DMS79 treated with DMSO at 0.1 percent for 48 hours (cell line): Measurements from ENCODE around the gene HTR6.
"Not testable (repeated sequence)": the region's sequence is repeated elsewhere in the genome, so short reads cannot be mapped to it uniquely, and the experiment has no call there.

Experiments
- DNase-seq: peaks from one replicate; lab custom pipeline; 2025; lab: John Stamatoyannopoulos, UW

Gene HTR6

DNA sequence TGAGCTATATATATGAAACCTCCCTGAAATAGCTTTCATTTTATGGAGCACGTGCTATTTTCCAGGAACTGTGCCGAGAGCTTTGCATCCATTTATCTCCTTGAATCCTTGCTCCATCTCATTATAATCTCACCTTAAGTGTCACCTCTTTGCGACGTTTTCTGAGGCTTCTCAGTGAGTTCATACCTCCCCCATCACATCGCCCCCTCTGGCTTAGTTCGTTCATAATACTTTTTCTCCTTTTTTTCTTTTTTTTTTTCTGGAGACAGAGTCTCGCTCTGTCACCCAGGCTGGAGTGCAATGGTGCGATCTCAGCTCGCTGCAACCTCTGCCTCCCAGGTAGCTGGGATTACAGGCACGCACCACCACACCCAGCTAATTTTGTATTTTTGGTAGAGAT lies 25.4 kb upstream of the HTR6 start:
- DNase-seq: not testable (repeated sequence)

DNA sequence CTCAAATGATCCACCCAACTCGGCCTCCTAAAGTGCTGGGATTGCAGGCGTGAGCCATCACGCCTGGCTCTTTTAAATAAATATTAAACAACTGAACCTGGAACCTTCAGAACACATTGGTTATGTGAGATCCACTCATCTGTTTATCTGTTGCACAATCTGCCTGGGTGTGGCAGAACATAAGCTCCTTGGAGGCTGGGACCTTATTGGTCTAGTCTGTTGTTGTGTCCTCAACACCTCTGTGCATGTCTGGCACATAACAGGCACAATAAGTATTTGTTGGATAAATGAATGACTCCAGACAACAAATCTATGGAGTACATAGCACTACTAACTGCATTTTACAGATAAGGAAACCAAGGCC lies 24.7 kb upstream of the HTR6 start:
- DNase-seq: no peak

DNA sequence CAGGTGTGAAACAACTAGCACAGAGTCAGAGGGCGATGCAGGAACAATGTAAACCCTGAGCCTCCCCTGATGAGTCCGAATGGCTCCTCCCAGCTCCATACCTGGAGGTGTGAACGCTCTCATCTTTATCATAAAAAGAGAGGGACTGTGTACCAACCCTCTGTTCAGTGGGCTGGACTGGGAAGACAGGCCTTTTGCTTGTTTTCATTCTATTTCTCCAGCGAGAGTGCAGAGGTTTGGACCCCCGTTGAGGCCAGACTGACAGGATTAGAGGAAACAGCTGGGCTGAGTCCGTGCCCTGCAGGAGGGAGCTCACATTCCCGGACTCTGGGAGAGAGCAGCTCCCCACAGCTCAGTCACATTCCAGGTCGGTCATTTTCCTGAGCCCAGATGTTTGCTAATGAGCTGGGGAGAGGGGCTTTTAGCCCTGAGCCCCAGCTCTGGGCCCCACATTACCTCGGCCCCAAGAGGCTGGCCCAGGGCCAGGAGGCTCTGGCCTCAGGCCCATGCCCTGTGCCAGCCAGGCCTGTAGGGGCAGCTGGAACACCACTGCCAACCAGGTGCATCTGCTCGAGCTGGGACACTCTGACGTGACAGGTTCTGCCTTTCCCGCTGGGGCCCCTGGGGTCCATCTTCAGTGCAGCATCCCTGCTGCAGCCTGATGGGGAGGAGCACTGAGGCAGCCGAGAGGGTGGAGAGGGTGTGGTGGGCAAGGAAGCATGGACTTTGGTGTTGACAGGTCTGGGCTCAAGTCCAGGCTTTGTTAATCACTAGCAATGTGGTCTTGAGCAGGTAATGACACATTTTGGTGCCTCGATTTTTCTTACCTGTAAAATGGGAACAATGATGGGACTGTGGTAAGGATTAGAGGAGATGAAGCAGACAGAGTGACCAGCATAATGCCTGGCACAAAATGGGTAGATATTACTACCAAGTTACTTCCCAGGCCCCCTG lies 24.0 kb upstream of the HTR6 start:
- peak; percentile 58 for DNase-seq

DNA sequence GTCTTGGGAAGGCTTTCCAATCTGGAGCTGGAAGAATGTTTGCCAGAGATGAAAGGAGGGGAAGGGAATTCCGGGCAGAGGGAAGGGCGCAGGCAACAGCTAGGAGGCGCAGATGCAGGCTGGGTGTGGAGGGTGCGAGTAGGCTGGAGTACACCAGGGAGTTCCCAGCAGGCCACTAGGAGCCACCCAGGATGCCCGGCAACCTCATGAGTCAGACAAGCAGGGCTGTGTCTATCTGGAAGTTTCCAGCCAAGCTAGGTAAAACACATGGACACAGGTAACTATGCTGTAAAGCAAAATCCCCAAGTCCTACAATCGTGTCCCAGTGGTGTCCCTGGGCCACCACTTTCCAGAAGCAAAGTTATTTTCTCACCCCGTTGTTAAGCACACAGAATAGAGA lies 21.6 kb upstream of the HTR6 start:
- DNase-seq: no peak

DNA sequence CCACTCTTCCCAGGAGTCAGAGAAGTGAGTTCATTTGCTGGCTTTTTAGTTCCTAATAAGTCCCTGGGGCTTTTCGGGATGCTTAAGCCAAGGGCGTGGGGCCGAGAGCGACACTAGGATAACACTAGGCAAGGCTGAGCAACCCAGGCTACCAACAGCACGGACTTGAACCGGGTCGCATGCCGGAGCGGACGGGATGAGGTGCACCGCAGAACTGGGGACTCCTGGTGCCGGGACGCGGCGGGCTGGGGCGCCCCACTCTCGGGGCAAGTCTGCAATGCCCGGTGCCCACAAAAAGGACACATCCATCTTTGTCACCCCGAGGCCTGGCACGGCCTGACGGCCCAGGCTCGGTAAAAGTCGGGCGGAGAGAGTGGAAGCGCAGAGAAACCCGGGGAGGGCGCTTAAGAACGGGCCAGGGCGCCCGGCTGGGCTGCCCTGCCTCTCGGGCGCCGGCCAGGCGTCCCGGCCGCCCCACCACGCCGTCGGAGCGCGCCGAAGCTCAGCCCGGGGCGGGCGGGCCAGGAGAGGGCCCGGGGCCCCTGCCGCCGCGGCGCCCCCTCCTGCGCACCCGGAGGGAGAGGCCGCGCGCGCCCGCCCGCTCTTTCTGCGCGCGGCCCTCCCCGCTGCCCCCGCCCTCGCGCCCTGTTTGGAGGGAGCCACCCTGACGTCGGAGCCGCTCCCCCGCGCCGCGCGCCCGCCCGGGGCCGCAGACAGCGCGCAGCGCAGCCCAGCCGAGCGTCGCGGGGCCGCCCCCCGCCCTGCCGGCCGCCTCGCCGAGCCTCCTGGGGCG lies 20.9 kb upstream of the HTR6 start, which contains the start of gene NBL1:
Gene NBL1 (plus strand): TSS at position 710 of the 793 bp plus-strand sequence. CDS start 10,720 bp downstream, outside the sequence.
- DNase-seq: no peak

DNA sequence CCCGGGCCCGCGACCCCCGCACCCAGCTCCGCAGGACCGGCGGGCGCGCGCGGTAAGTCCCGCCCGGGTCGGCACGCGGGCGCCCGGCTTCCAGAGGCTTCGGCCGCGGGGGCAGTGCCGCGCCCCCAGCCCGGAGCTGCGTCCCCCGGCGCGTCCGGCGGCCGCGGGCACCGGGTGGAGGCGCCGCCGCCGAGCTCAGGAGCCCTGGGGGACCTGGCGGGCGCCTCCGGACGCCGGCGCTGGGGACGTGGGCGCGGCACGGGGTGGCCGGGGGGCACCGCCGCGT lies 20.3 kb upstream of the HTR6 start:
- DNase-seq: no peak

DNA sequence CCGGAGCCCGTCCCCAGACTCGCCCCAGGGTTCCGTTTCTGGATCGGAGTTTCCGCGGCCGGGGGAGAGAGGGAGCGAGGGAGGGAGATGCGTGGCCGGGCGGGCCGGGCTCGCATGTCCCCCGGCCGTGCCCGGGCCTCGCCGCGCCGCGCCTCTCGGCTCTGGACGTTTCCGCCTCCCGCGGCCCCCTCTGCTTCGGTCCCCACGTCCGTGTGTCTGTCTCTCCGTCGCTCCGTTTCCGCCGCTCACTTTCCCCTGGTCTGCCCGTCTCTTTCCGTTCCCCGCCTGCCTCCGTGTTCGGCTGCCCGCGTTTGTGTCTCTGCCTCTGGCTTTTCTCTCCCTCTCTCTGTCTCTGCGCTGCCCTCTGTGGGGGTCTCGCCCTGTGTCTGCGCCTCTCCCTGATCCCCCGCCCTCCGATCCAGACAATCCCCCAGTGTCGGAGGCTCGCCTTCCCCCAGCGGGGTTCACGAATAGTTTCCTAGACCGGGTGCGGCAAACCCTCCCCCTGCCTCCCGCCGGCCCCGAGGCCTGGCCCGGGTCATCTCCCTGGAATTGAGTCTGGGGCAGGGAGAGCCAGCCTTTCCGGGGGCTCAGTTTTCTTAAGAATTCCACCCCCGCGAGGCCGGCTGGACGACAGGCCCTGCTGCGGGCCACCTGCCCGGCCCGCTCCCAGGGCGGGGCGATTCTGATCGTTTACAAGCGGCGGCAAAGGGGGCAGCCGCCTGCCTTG lies 19.8 kb upstream of the HTR6 start:
- peak; percentile 40 for DNase-seq

DNA sequence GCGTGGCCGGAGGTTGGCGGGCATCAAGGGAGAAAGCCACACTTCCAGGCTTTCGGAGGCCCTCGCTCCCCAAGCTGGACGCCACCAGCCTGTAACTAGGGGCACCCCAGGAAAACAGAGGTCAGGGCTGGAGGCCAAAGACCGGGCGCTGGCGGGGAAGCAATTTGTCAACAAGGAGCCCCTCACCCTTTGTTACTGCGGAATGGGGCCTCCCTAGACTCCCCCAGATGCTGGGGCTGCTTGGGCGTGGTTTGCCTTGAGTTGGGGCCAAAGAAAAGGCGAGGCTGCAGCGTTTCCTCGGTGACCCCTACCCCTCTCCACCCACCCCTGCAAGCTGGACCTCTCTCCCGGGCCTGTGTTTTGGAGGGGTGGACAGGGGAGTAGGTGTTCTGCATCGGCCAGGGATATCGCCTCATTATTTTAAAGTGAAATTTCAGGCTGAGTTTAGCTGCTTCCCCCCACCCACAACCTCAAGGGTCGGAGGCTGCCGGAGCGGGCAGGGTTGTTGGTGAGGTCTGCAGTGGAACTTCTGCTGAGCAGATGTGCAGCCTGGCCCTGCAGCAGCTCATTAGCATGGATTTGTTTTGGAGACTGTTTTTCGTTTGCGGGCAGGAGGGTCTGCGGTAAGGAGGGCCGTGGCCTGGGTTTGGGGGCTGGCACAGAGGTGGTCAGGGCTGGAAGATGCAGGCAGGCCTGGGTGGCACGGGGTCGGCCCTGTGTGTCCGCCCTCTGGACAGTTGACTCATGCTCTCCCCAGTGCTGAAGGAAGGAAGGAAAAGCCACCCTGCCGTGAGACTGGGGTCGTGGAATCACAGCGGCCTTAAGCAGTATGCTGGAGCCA lies 19.0 kb upstream of the HTR6 start:
- no peak for DNase-seq

DNA sequence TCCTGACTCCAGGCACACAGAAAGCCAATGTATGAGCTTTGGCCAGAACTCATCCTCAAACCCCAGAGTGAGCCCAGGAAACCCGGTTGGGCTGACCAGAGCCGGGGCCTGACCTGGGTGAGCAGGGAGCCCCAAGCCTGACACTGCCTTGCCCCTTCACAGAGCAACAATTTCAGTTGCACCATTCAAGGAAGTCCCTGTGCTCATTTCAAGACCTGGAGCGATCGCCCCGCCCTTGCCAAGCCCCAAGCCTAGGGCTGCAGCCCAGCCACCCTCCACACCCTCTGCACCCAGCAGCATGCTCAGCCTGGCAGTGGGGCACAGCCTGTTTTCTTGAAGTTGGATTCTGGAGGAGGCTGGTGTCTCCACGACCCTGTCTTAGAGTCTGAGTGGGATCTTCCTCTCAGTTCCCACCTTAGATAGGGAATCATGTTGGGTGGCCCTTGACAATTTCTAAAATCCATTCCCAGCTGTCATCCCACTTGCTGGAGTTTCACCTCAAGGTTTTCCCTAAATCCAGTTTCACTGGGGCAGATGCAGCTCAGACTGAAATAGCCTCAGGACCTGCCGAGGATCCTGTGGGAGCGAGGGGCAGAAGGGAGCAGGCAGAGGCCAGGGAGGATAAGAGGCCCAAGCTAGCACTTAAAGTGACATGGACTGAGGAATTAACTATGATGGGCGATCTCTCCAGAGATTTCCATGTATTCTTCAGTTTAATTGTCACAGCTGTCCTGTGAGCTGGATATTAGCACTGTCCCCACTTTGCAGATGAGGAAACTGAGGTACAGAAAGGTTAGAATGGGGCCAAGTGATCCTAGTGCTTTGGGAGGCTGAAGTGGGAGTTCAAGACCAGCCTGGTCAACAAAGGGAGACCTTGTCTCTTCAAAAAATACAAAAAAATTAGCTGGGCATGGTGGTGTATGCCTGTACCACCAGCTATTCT lies 18.0 kb upstream of the HTR6 start:
- DNase-seq: no peak

DNA sequence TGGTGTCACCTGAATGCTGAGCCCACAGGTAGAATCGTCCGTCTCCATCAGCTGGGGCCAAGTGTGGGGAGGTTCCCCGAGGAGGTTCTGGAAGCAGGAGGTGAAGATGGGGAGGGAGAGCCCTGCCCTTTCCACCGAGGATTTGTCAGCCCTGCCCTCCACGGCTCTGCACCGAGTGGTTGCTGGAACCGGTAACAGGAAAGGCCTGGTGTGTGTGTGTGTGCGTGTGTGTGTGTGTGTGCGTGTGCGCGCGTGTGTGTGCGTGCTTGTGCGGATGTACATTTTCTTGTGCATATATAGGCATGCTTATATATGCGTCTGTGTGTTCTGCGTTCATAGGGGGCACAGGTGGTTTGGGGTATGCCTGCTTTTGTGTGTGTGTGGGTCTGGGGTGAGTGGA lies 17.0 kb upstream of the HTR6 start:
- no peak for DNase-seq

DNA sequence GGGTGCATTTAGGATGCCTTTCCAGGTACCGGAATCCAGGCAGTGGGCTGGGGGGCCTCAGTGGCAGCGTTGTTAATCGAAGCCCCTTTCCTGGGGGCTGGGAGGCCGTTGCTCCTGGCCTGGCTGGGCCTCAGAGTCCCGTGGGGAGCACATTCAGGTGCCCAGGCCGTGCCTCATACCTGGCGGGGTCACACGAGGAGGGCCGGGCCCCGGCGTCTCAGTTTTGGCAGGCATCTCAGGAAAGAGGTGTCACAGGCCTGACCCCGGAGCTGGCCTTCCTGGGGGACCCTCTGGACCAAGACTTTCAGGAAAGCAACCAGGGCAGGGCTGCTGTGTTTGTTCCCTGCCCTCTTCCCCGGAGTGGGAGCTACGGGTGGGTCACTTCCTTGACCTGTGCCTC lies 16.4 kb upstream of the HTR6 start:
- DNase-seq: no peak

DNA sequence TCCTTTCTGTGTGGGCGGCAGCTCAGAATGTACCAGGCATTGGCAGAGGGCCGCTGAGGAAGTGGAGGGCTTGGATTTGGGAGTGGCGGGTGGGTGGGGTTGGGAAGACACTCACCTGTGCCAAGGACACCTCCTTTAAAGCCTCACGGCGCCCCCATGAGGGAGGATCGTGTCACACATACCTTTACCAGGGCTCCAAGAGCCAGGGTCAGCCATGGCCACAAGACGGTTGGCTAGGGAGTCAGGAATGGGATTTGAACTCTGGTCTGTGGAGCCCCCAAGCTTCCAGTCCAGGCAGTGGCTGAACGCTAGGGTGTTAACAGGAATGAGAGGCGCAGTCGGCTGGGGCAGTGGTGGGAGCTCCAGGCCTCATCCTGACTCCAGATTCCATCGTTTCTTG lies 16.0 kb upstream of the HTR6 start:
- no peak for DNase-seq

DNA sequence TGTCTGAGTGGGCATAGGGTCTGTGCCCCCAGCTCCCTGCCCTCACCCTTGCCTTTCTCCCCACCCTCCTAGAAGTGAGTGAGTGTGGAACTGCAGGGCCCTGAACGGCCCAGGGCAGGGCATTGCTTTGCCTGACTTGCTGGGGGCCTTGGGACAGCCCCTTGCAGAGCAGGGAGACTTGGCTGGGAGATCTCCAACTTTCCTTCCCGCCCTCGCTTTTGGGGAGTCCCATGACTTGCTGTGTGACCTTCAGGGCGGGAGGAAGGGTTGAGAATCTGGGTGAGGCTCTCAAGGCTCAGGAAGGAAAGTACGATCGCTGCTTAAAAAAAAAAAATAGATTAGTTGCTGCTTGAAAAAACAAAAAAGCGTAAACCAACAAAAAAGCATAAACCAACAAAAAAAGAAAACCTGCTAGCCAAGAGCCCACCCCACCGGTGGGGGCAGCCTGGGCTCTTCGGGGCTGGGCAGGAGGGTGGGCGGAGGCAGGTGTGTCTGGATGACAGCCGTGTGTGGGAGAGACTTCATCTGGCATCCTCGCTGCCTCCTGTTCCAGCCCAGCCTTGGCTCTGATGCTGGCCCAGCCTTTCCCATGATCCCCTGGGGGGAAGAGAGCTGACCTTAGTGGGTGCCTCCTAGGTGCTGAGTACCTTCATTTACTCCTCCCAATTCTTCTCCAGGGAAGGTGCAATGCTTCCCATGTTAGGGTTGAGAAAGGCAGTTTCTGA lies 14.1 kb upstream of the HTR6 start:
- DNase-seq: no peak

DNA sequence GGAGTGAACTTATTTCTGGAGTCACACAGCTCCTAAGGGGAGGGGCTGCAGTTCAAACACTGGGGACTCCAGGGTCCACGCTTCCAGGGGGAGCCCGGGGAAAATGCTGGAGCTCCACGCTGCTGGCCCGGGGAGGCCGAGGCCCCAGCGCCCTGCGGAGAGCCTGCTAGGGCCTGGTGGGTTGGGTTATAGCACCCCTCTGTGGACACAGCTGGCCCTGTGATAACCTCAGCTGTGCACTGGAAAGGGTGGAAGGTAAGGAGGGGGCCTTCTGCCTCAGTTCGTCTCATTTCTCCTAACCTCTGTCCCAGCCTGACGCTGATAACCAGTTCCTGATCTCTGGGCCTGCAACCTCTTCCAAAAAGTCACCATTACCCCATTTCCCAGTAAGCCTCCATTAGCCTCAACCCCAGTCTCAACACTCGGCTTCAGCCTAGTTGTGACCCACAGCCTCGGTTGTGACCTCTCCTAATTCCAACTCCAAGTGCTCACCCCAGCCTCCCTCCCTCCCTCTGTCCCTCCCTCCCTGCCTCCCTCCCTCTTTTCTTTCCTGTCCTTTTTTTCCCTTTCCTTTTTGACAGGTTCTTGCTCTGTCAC lies 13.4 kb upstream of the HTR6 start:
- peak; percentile 30 for DNase-seq

DNA sequence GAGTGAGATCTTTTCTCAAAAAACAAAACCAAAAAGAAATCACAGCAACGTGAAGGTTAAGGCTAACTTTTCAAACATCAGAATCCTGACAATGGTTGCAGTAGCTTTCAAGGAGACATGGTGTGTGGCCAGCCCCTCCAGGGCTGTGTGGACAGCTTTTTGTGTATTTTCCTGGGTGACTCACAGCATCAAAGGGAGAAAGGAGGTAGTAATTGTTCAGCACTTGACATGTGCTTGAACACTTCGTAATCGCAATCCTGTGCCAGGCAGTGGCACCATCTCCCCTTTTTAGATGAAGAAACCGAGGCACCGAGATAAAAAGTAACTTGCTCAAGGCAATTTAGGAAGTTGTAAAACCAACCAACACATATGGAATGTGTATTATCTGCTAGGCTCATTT lies 10.3 kb upstream of the HTR6 start:
- peak; percentile 69 for DNase-seq

DNA sequence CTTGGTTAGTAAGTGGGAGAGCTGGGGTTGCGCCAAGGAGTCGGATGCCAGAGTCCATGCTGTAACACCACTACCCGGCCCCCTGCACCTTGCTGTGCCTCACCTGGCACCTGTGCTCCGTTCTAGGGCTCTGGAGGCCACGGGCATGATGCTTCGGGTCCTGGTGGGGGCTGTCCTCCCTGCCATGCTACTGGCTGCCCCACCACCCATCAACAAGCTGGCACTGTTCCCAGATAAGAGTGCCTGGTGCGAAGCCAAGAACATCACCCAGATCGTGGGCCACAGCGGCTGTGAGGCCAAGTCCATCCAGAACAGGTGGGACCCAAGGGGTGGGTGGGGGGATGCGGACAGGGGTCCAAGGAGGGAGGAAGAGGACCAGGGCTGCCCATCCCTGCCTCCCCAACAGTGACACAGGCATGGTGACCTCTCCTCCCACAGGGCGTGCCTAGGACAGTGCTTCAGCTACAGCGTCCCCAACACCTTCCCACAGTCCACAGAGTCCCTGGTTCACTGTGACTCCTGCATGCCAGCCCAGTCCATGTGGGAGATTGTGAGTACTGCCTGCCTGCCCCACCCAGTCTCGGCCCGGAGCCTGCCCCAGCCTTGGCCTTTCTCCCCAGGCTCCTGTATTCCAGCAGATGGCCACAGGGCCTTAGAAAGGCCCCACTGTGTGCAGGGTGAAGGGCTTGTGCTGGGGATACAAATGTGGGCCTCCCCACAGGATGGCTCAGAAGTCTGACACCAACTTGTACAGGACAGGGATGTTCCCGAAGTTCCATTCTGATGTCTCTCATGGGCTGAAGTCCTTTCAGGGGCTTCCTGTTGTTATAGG lies 9.6 kb upstream of the HTR6 start:
- DNase-seq: peak; percentile 86

DNA sequence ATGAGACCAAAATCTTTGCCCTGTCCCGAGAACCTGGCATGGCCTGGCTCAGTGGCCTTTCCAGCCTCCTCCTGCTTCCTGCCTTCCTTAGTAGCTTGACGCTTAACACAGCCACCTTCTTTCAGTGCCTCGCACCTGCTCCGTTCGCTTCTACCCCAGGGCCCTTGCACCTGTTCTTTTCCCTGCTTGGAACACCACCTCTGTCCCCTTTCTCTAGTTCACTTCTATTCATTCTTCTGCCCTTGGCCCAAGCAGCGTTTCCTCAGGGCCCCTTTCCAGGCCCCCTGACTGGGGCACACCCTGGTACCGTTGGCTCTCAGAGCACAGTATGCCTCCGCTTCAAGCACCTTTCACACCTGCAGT lies 9.0 kb upstream of the HTR6 start:
- no peak for DNase-seq

DNA sequence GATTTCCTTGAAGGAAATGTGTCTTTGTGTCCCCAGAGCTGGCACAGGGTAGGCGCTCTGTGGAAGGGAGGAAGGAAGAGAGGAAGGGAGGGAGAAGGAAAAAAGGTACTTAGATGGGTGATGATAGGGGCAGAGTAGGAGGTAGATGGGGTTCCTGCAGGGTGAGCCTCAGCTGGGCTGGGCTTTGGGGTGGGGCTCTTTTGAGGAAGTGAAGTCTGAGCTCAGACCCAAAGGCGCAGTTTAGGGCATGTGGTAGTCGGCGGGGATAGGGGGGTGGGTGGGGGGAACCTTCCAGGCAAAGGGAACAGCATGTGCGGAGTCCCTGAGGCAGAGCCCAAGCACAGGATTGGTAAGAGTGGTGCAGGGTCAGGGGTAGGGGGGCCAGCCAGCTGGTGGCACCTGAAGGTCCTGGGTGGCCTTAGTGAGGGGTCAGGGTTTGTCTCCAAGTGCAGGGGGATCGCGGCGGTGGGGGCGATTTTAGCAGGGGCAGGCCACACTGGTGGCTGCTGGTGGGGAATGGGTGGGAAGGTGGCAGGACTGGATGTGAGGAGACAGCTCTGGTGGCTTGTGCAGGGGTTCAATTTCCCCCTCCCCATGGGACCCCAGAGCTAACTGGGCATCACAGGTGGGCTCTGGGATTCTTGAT lies 8.4 kb upstream of the HTR6 start:
- DNase-seq: no peak
